Superior temporal gyrus (tissue), 1 donor: ENCODE data around the gene CPLANE2.
"Not testable (repeated sequence)": the region's sequence is repeated elsewhere in the genome, so short reads cannot be mapped to it uniquely, and the experiment has no call there.

Source experiments
- DNase-seq: peaks from one replicate; pipeline ENCODE4 v3.0.0-alpha.2; 2016; ENCODE audit errors: extremely low spot score

The CPLANE2 gene

GRCh38 chr1:16230744-16231143 lies 6.2 kb downstream of the CPLANE2 start:
- no peak for DNase-seq

GRCh38 chr1:16229976-16230740 lies 6.8 kb downstream of the CPLANE2 start:
- DNase-seq = no peak

- no peak for DNase-seq
These were observed 10.3 kb downstream of the CPLANE2 start for GRCh38 chr1:16226490-16227179.

- no peak for DNase-seq
These were observed 10.9 kb downstream of the CPLANE2 start for GRCh38 chr1:16226129-16226489.

GRCh38 chr1:16224472-16224871 lies 12.5 kb downstream of the CPLANE2 start:
- DNase-seq = no peak

GRCh38 chr1:16222716-16223115 lies 14.3 kb downstream of the CPLANE2 start:
- not testable (repeated sequence) for DNase-seq

GRCh38 chr1:16221499-16221898 lies 15.5 kb downstream of the CPLANE2 start:
- DNase-seq = no peak

- no peak for DNase-seq
These were observed 16.9 kb downstream of the CPLANE2 start for GRCh38 chr1:16219968-16220500.

- no peak for DNase-seq
These were observed 18.3 kb downstream of the CPLANE2 start for GRCh38 chr1:16218674-16219071.

GRCh38 chr1:16218014-16218673 lies 18.8 kb downstream of the CPLANE2 start:
- DNase-seq = no peak

GRCh38 chr1:16217061-16217785 lies 19.8 kb downstream of the CPLANE2 start:
- peak; percentile 76 for DNase-seq

- peak; percentile 20 for DNase-seq
These were observed 20.9 kb downstream of the CPLANE2 start for GRCh38 chr1:16215882-16216753.

- DNase-seq = not testable (repeated sequence)
These were observed 21.7 kb downstream of the CPLANE2 start for GRCh38 chr1:16215240-16215639.

GRCh38 chr1:16213544-16213943 lies 23.4 kb downstream of the CPLANE2 start:
- not testable (repeated sequence) for DNase-seq

GRCh38 chr1:16213013-16213412 lies 24.0 kb downstream of the CPLANE2 start:
- no peak for DNase-seq

GRCh38 chr1:16212251-16212961 lies 24.6 kb downstream of the CPLANE2 start, which contains the start of gene ARHGEF19:
Gene ARHGEF19 (minus strand): TSS chr1:16212652. CDS start chr1:16209054, 3,598 bp downstream.
- no peak for DNase-seq

- no peak for DNase-seq
These were observed 25.2 kb downstream of the CPLANE2 start for GRCh38 chr1:16211824-16212223.

- DNase-seq = no peak
These were observed 26.4 kb downstream of the CPLANE2 start for GRCh38 chr1:16210581-16210980.

GRCh38 chr1:16209847-16210407 lies 27.1 kb downstream of the CPLANE2 start:
- DNase-seq = no peak
